NCI-H2029 treated with DMSO at 0.1 percent for 48 hours (cell line): ENCODE measurements around the gene MFAP4.

Experiments used
- DNase-seq: peaks from one replicate; lab custom pipeline; 2025; lab: John Stamatoyannopoulos, UW

The MFAP4 gene

DNA sequence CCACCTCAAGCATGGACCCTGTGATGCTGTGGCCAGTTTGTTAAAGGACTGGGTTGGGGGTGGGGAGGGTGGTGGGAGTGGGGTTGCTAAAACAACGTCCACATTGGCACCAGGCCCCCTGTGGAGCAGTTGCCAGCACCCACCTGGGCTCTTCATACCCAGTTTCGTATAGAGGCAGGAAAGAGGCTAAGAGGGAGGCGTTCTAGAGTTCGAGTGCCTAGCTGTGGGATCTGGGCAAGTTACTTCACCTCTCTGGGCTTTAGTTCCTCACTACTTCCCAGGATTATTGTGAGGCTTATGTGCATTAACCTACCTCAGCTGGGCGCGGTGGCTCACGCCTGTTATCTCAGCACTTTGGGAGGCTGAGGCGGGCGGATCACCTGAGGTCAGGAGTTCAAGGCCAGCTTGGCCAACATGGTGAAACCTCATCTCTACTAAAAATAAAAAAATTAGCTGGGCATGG lies 1.4 kb downstream of the MFAP4 start:
- DNase-seq, result no peak

DNA sequence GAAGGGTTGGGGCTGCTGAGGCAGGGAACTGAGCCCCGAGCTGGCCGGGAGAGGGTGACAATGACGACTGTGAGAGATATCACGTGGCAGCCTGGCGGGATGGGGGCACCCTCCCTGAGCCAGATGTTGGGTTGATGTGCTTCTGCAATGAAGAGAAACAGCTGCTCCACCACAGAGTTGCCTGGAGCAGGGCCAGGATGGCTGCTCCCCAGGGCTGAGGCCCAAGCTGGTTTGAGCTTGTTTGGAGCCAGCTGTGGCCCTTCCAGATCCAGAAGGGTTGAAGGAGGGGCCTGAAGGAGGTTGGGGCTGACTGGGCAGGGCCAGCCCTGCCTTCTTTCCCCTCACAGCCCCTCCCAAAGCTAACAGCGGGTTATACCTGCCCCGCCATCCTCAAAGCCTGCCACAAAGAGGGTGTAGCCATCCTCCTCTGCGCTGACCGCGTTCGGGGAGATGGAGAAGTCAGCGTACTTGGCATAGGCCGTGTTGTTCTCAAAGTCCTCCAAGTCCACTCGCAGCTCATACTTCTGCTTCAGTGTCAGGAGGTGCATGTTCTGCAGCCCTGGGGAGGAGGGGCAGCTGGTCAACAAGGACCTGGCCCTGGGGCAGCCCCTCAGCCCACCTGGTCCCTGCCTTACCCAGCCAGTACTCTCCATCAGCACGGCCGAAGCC lies 2.1 kb downstream of the MFAP4 start:
- no peak for DNase-seq

DNA sequence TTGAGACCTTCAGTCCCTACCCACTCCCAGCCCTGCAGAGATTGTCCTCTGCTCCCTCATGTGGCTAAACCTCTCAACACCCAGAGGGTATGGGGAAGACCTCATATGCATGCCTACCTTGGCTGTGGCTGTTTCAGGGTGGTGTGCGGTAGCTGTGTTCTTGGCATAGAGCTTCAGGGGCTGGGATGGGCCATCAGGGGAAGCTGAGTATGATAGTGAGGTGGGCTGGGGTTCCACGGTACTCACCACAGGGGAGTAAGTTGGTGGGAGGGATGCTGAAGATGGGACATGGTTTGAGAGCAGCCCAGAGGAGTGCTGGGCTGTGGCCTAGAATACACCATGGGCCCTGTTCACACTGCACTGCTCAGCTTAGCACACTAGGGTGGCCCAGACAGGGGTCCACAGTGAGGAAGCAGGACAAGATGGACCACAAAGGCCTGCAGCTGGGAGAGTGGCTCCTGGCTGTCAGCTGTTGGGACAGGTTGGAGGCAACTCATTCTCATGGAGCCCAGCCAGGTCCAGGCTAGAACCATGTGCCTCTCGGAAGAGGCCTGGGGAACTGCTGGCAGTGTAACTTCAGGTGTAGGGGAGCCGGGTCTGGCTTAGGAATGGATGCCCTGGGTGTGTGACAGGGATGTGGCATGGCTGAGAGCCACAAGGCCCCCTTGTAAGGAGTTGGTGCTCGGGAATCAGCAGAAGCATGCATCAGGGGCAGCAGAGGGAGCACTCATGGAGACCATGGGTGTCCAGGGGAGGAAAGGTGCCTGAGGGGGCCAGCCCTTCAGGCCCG lies 3.1 kb downstream of the MFAP4 start:
- DNase-seq, result no peak

DNA sequence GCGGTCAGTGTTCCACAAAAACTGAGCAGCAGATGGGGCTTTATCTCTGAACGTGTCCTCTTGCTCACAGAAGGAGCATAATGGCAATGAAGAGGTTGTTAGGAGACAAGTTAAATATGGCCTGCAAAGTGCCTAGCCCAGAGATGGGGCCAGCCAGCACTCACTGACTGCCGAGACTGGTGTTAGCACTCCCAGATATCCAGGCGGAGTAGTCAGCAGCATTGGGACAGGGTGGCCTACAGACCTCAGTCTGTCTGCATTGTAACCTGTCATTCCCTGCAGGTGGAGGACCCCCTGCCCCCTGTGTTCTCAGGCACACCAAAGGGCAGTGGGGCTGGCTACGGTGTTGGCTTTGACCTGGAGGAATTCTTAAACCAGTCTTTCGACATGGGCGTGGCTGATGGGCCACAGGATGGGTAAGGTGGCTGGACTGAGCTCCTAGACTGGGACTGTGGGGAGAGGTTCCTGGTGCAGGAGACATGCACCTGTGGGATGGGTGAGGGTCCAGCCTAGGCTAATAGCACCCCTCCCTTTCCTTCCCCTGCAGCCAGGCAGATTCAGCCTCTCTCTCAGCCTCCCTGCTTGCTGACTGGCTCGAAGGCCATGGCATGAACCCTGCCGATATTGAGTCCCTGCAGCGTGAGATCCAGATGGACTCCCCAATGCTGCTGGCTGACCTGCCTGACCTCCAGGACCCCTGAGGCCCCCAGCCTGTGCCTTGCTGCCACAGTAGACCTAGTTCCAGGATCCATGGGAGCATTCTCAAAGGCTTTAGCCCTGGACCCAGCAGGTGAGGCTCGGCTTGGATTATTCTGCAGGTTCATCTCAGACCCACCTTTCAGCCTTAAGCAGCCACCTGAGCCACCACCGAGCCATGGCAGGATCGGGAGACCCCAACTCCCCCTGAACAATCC lies 4.2 kb downstream of the MFAP4 start:
- DNase-seq, result no peak

DNA sequence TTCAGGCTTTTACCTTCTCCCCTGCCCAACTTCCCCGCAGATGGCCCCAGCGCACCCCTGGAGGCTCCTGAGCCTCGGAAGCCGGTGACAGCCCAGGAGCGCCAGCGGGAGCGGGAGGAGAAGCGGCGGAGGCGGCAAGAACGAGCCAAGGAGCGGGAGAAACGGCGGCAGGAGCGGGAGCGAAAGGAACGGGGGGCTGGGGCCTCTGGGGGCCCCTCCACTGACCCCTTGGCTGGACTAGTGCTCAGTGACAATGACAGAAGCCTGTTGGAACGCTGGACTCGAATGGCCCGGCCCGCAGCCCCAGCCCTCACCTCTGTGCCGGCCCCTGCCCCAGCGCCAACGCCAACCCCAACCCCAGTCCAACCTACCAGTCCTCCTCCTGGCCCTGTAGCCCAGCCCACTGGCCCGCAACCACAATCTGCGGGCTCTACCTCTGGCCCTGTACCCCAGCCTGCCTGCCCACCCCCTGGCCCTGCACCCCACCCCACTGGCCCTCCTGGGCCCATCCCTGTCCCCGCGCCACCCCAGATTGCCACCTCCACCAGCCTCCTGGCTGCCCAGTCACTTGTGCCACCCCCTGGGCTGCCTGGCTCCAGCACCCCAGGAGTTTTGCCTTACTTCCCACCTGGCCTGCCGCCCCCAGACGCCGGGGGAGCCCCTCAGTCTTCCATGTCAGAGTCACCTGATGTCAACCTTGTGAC lies 5.1 kb downstream of the MFAP4 start:
- no peak for DNase-seq

DNA sequence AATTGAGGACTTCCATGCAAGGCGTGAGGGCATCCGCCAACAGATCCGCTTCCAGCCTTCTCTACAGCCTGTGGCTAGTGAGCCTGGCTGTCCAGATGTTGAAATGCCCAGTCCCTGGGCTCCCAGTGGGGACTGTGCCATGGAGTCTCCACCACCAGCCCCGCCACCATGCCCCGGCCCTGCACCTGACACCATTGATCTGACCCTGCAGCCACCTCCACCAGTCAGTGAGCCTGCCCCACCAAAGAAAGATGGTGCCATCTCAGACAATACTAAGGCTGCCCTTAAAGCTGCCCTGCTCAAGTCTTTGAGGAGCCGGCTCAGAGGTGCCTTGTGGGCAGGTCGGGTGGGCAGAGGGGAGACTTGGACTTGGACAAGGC lies 5.6 kb downstream of the MFAP4 start:
- DNase-seq, result no peak

DNA sequence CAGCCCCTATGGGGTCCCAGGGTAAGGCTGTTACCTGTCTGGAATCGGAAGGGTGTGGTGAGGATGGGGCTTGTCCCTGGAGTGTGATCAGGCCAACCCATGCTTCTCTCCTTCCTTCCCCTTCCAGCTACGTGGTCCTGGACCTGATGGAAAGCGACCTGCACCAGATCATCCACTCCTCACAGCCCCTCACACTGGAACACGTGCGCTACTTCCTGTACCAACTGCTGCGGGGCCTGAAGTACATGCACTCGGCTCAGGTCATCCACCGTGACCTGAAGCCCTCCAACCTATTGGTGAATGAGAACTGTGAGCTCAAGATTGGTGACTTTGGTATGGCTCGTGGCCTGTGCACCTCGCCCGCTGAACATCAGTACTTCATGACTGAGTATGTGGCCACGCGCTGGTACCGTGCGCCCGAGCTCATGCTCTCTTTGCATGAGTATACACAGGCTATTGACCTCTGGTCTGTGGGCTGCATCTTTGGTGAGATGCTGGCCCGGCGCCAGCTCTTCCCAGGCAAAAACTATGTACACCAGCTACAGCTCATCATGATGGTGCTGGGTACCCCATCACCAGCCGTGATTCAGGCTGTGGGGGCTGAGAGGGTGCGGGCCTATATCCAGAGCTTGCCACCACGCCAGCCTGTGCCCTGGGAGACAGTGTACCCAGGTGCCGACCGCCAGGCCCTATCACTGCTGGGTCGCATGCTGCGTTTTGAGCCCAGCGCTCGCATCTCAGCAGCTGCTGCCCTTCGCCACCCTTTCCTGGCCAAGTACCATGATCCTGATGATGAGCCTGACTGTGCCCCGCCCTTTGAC lies 6.3 kb downstream of the MFAP4 start:
- DNase-seq, result no peak

DNA sequence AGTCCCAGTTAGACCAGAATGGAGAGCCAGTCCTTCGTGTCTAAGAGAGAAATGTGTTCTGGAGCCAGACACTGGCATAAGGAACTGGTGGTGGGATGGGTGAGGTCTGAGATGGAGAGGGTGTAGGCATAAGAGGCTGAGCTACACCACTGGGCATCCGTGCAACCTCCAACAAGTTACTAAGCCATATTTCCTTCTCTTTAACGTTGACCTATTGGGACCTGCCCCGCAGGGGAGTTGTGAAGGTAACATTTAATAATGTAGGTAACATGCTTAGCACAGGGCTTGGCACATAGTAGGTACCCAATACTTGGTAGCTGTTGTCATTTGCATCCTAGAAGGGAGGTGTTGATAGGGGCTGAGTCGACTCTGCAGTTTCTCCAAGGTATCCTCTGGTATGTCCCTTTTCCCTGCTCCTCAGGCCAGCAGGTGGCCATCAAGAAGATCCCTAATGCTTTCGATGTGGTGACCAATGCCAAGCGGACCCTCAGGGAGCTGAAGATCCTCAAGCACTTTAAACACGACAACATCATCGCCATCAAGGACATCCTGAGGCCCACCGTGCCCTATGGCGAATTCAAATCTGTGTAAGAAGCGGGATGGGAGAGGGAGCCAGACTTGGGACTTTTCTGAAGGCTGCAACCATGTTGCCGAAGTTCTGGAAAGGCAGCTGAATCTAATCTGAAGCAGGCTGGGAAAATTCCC lies 7.5 kb downstream of the MFAP4 start:
- DNase-seq, result no peak

DNA sequence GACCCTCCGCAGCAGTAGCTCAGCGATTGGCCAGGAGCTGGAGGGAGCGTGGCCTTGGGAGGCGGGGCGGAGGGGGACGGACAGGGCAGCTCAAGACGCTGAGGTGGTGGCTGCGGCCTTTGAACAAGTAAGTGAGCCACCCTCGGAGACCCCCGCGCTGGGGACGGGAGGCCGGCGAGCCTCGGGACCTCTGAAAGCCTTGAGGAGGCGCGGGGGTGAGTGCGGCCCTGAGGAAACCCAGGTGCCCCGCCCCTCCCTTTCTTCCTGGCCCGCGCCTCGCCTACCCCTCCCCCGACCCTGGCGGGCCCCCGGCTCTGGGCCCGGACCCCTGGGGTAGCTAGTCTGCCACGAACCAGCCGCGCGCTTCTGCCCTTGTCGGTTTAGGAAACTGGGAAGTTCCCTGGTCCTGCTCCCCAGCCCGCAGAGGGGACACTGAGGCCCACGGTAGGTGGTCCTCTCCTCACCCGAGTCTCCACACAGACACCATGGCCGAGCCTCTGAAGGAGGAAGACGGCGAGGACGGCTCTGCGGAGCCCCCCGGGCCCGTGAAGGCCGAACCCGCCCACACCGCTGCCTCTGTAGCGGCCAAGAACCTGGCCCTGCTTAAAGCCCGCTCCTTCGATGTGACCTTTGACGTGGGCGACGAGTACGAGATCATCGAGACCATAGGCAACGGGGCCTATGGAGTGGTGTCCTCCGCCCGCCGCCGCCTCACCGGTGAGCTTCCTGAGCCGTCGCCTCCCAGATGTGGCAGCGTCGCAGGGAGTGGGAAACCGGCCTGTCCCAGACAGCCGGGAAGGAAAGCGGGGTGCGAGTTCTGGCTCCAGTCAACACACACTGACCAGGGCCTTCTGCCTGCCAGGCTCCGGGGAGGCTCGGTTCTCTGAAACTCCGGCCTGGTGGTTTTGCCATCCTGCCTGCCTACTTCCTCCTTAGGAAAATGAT lies 8.3 kb downstream of the MFAP4 start, which contains the start of gene MAPK7:
TSS of gene MAPK7 (plus strand) at position 83 of the 945 bp plus-strand sequence. CDS start at position 486, 403 bp downstream.
- DNase-seq, result no peak

DNA sequence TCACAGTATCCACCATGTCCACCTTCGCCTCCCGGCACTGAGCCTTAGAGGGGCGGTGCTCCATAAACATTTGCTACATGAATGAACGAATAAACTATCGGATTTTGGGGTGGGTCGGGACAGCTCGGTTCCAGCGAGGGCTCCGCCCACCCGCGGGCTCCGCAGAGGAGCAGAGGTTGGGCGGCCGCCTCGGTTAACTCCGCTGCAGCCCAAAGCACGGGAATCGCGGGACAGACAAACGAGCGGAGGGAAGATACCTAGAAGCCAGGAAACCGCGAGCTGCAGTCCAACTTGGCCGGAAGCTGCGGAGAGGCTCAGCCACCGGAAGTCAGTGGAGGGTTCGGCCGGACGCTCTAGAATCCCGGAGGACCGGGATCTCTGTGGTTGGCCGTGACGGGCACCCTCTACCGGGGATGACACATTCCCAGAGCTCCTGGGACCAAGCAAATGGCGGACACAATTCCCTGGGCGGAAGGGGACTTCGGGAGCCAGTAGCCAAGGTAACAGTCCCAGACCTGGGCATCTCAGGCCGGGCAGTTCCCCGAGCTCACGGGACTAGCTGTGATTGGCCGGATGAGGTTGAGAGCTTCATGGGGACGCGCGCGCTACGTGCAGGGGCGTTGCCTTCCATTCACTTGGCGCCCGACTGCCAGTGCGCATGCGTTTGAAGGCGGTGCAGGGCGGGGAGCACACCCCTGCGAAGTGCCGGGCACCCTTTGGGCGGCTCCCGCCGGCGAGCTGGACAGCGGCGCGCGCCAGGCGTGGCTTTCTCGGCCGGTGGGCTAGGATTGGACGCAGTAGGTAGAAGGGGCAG lies 9.2 kb downstream of the MFAP4 start:
- DNase-seq, result peak; percentile 86

DNA sequence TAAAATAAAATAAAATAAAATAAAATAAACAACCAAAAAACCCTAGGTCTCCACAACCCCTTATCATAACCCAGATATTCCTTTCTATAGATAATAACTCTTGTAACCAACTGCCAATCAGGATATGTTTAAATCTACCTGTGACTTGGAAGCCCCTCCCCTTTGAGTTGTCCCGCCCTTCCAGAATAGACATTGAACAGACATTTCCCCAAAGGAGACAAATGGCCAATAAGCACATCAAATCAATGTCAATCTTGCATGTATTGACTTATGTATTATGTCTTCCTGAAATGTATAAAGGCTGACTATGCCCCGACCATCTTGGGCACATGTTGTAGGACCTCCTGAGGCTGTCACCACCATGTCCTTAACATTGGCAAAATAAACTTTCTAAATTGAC lies 10.2 kb downstream of the MFAP4 start:
- DNase-seq, result no peak

DNA sequence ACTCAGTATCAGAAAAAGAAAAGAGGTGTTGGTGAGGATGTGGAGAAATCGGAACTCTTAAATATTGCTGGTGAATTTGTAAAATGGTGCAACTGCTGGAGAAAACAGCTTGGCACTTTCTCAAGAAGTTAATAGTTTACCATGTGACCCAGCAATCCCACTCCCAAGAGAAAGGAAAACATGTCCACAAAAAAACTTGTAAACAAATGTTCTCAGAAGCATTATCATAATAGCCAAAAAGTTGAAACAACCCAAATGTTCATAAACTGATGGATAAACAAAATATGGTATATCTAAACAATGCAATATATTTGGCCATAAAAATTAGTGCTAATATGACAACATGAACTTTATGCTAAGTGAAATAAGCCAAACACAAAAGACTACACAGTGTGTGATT lies 11.3 kb downstream of the MFAP4 start:
- DNase-seq, result no peak

DNA sequence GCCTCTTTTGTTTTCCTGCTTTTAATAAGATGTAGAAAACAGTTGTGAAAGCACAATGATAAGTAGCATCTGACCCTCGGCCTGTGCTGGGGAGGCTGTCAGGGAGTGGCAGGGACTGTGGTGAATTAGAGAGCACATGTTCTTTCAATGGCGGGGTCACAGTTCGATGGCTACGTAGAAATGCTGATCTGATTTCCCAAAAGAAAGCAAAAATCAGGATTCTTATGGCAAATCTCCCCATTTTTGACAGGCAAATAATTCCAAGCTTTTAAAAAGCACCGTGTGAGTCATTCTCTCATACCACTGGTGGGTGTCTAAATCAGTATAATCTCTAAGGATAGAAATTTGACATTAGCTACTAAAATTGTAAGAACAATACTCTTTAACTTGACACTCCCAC lies 12.9 kb downstream of the MFAP4 start:
- DNase-seq, result no peak

DNA sequence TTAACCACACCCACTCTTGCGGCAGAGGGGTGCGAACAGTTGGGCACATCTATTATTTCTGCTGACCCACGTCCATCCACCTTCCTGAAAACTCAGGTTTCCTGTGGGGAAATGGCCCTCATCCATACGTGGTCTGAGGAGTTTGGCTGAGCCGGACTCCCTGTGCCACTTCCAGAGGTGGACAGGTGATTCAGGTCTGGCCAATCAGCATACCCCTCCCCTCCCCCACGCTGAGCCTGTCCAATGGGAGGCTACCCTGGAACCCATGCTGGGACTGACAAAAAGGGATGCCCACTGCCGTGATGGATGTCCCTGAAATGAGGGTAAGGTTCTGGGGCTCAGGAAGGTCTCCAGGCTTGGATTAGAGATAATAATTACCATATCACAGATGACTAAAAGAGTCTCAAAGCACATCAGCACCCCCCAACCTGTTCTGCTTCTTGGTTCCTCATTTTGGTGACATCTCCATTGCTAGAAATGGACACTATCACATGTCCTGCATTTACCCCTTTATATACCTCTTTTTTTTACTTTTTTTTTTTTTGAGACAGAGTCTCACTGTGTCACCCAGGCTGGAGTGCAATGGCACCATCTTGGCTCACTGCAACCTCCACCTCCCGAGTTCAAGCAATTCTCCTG lies 14.0 kb downstream of the MFAP4 start:
- DNase-seq, result no peak

DNA sequence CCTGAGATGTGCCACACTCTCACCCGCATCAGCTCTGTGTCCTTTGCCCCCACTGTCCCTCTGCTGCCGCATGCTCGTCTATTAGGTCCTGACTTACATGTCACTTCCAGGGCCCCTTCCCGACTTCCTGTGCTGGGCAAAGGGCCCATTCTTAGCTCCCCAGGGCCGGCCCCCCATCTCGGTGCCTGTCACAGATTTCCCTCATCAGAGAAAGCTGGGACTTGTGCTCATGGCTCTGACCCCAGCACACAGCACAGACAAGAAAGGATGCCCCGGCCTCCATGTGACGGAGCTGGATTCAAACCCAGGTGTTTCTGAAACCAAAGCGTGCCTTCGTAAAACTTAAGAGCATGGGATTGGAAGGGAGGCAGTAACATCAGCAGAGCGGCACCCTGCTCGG lies 14.6 kb downstream of the MFAP4 start:
- no peak for DNase-seq

DNA sequence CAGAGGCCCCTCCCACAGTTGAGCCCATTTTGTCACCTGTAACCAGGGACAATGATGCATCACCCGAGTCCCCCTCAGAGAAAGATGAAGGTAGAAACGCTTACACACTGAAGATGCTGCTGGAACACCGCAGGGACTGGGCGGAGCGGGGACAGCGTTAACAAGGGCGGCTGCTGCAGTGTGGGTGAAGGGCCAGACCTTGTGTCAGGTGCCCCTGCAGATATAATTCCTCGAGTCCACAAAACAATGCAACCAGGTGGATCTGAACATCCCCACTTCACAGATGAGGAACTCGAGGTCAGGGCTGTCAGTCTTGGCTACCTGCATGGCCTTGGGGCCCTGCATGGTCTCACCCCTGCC lies 15.0 kb downstream of the MFAP4 start:
- no peak for DNase-seq

DNA sequence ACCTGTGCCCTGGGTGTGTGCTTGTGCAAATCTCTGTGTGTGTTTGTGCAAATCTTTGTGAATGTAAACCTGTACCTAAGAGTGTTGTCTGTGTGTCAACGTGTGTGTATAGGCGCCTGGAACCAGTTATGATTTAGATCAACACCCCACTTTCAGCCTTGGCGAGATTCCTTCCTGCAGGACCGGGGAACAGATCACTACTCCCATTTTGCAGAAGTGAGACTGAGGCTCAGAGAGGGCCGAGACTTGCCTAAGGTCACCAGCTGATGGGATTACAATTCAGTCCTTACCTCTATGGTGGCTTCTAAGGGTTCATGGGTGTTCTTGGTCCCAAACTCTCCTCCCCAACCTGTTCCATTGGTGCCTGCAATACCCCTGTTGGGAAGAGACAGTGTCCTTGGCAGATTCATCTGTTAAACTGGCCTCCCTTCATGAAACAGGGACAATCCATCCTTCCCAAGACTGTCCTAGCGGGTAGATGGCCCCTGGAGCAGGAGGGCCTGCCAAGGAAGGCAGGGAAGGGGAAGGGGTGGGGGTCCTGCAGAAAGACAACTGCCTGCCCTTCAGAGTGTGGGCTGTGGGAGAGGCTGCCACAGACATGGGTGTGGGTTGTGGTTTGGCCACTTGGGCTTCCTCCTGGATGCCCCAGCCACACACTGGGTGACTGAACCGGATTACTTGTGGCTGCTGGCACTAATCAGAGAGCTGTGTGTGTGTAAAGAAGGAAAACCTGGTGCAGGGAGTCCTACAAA lies 15.6 kb downstream of the MFAP4 start:
- DNase-seq, result no peak
